GM19035 (cell line): ENCODE measurements around the gene CCL2.

Source experiments
- ATAC-seq: cut with Tn5 transposase; IDR thresholded peaks from one replicate; pipeline ENCODE4 v1.9.1; 2021; ENCODE audit not compliant: unreplicated experiment

The CCL2 gene

GRCh38 chr17:34261568-34262337, 6.7 kb downstream of the CCL2 start:
- ATAC-seq, result no peak

GRCh38 chr17:34265711-34266110, 10.6 kb downstream of the CCL2 start:
- ATAC-seq, result no peak

DNA sequence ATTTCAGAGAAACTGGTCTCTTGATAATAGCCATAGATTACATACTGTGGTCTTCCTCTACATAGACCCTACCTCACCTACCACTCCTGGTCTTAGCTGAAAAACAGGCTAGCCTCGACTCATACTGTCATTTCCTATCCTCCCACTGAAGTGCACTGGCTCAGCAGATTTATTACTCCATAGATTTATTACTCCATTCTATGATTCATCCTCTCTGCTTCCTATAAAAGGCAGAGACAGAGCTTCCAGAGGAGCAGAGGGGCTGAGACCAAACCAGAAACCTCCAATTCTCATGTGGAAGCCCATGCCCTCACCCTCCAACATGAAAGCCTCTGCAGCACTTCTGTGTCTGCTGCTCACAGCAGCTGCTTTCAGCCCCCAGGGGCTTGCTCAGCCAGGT, 14.9 kb downstream of the CCL2 start, which contains the start of gene CCL7:
CCL7 (plus strand) TSS at position 253 of the 400 bp plus-strand sequence; CDS start at position 323, 70 bp downstream.
- no peak for ATAC-seq

DNA sequence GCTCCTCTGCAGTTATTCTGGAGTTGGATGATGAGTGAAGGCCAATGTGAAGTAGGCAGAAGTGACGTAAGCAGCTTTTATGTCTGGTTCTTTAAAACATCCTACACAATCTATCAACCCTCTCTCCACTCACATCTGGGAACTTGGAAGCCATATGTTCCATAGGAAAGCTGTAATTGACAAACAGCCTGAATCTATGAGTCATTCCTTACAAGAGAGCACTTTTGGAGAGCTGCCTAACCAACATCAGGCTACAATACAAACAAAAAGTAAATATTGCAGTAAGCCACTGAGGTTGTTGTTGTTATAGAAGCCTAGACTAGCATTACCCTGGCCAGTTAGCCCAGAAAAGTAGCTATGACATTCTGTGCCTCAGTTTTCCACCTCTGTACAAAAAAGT, 20.8 kb downstream of the CCL2 start:
- no peak for ATAC-seq

GRCh38 chr17:34276826-34277225, 21.7 kb downstream of the CCL2 start:
- no peak for ATAC-seq

DNA sequence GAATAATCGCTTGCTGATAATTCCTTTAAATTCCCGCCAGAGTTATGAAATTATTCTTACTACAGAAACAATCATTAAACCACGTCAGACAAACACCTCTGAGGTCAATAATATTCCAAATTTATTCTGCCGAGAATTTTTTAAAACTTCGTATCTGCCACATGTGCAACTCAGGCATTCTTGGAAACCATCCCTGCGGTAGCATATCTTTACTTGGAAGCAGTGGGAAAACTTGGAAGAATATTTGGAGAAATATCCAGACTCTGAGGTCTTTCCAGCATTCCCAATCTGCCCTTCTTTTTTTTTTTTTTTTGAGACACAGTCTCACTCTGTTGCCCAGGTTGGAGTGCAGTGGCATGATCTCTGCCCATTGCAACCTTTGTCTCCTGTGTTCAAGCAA, 28.5 kb downstream of the CCL2 start:
- no peak for ATAC-seq

DNA sequence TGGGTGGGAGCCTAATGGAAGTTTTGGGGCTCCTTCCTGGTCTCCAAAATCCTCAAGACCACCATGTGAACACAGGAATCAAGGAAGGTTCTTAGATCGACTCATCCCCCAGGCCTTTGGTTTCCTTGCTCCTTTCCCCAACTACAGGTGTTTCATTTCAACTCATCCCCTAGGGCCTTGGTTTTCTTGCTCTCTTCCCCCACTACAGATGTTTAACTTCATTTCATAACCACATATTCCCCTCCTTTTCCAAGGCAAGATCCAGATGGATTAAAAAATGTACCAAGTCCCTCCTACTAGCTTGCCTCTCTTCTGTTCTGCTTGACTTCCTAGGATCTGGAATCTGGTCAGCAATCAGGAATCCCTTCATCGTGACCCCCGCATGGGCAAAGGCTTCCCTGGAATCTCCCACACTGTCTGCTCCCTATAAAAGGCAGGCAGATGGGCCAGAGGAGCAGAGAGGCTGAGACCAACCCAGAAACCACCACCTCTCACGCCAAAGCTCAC, 30.3 kb downstream of the CCL2 start, which contains the start of gene CCL11:
CCL11 (plus strand) TSS at position 457 of the 507 bp plus-strand sequence. CDS start 67 bp downstream, outside the sequence.
- ATAC-seq, result no peak

GRCh38 chr17:34287875-34288274, 32.8 kb downstream of the CCL2 start:
- no peak for ATAC-seq

- no peak for ATAC-seq
These were observed 35.5 kb downstream of the CCL2 start for GRCh38 chr17:34290586-34290985.

DNA sequence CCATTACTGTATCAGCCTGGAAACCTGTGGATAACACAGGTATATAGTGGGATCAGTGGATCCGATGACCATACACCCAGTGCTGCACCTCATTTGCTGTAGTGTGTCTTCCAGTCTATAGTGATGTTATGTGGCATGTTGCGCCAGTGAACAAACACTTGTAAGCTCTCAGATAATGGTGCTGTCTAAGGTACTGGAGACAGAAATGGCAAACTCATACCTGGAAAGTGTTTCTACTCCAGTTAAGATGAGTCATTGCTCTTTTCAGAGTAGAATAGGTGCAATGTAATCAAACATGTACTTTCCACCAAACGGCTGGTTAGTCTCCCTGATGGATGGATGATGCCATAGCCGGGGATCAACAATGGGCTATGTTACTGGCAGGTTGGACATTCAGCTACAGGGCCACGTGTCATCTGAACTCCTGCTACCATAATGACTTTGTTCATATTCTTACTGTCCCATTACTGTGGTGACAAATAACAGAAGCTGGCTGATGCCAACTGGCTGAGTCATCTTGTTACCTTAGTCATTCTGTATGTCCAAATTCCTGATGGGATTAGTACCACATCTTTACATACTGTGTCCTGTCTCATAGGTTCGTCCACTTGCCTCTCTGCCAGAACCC, 36.8 kb downstream of the CCL2 start:
- ATAC-seq, result no peak

DNA sequence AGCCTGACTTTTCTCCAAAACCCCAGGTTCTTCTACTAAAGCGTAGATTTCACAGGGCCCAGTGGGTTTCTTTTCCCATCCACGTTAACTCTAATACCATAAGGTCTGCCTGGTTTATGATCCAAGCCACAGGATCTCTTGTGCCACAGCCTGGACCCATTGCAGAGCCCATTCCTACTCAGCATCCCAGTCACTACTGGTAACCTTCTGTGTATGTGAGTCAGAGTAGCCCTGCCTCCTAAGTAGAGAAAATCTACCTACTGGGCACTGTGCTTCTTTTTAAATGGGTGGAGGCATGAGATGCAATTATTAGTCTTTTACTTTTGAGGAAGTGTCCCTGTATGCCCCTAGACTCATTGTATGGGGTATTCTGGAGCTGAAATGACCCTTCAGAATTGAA, 43.9 kb downstream of the CCL2 start:
- no peak for ATAC-seq

GRCh38 chr17:34299956-34300577, 45.0 kb downstream of the CCL2 start:
- no peak for ATAC-seq

DNA sequence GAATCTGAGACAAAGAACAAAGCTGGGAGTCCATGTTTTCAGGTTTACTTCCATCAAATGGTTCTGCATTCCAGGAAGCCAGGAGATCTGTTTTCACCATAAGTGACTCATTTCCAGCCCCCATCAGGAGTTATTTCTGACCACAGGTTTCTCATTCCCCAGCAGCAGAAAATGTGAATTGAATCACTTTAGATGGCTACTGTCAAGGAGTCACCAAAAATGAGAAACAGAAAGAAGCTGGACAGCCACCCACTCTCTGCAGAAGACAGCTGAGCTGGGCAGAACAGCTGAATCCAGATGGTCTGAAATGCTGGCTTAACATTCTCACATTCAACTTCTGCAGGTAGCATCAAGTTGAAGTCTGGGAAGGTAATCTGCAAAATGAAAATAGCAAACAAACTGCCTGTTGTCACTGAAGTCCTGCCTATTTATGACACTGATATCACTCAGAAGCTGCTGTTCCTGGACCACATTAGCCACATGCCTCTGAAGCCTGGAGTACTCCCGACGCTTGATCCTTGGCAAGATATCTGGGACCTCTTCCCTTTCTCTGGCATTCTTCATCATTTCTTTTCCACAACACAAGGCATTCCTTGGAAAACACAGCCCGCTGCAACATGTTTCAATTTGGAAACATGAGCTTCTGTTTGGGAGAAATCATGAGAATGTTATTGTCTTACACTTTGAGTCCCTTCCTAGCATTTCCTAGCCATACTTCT, 45.7 kb downstream of the CCL2 start:
- ATAC-seq, result no peak

DNA sequence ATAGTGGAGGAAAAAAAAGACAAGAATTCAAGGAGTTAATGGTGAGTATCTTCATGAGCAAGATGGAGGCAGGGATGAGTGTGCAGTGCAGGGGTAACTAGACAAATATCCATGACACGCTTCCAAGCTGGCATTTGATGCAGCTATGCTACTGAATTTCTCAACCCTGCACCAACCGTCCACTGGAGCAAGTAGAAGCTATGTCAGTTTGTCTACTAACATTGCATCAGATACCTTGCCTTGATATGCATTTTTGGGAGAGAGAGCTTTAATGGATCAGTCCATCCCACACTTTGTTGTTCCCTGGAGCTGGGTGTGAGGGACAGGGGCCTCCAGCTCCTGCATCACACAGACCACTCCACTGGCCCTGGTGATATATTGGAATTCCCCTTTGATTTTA, 46.9 kb downstream of the CCL2 start:
- ATAC-seq, result no peak

- no peak for ATAC-seq
These were observed 47.6 kb downstream of the CCL2 start for GRCh38 chr17:34302636-34303035.

DNA sequence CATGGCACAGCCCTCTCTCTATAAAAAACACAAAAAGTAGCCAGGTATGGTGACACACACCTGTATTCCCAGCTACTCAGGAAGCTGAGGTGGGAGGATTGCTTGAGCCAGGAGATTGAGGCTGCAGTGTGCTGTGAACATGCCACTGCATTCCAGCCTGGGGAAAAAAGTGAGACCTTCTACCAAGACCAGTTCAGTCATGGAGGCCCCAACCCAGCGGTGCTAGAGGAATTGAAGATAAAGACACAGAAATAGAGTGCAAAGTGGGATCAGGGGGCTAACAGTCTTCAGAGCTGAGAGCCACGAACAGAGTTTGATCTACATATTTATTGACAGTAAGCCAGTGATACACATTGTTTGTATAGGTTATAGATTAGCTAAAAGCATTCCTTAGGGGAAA, 48.5 kb downstream of the CCL2 start:
- ATAC-seq, result no peak

DNA sequence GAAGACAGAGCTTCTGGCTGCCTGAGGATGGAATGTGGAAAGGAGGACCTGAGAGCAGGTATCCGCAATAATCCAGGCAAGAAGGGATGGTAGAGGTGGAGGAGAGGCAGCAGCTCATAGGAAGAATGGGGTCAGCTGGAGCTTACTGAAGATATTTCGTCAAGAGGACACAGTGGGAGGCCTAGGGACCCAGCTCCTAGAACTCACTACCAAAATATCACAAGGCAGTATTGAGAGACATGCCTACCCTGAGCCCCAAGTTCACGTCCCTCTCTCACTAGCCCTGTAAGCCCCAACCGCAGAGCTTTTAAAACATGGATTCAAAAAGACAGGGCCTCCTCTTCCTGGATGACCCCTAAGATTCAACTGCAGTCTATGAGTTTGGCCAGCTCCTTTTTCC, 50.0 kb downstream of the CCL2 start:
- no peak for ATAC-seq

DNA sequence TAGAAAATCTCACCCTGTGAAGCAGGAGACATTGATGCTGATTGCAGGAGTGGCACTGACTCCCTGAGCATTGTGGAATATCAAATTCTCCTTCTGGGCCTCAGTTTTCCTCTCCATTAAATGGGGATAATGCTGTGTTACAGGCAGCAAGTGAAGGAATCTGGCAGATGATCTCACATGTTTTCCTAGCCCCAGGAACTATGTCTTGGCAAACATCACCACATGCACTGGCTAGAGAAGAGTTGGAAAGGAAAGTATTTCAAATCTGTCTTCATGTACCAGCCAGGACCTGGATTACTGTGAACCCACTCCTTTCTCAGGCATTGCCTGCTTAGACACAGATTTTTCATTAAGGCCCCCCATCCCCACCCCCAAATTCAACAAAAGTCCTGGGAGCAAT, 50.5 kb downstream of the CCL2 start:
- ATAC-seq, result no peak

GRCh38 chr17:34306466-34306865, 51.4 kb downstream of the CCL2 start:
- no peak for ATAC-seq
